ENCODE results near the gene PSMG3. TPM values are rescaled to one million over a fixed set of nuclear protein-coding genes. Genes with fewer than 3 reads are reported as not detected.

PSMG3 gene
- total and polyA plus RNA-seq, 2 of the 8 experiments (the other 6 are each of a cell fraction or from before 2014, with no cell fraction given), result 30.2 to 62.0 TPM

DNA sequence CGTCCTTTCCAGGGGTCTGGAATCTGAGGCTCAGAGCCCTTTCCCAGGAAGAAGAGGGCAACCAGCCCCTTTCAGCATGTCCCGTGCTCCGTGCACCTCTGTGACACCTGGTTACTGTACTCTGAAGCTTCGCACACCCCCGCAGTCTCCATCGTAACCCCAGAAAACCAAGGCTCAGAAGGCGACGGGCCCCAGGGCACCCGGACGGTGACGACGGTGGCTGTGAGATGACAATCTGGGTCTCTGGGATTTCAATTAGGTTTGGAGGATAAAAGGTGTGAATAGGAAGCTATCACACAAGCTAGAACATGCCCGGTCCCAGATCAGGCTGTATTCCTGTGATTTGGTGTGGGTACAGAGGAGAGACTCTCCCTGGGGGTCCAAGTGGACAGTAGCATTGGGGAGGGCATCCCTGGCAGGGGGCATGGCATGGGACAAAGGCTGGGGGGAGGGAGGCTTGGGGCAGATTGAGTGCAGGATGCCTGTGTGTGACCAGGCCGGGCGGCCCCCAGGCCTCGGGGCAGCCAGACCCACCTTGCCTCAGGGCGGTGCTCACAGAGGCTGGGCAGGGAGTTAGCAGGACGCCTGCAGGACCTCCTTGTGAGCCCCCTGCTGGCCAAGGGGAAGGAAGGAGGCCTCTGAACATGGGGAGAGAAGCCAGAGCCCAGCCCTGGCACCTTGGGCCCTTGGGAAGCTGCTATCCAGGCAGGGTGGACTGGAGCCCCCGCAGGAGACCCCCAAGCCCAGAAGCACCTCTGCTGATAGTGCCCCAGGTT is 23.4 kb upstream of the PSMG3 start:
- H3K4me3 ChIP-seq (ENCODE audit: extremely low read depth in 1 of 4, insufficient read depth in 2 of 4, low read depth in 3 of 4, low read length in 4 of 4), result no peak overlapping the region
- H4K8ac ChIP-seq (ENCODE audit: extremely low read depth, insufficient read depth, low read length), result no peak overlapping the region
- H3K4me2 ChIP-seq (ENCODE audit: insufficient read depth in 1 of 2, low read depth in 2 of 2, low read length in 2 of 2), result no peak overlapping the region
- H3K56ac ChIP-seq (replicated peaks; ENCODE audit: insufficient read length, low read depth, low read length), result no peak overlapping the region
- H4K91ac ChIP-seq (replicated peaks; ENCODE audit: insufficient read length, low read length), result peak overlapping the region; percentile 13
- WGBS, 2 experiments (ENCODE audit: extremely low coverage in 1 of 2, insufficient coverage in 1 of 2, insufficient read length in 1 of 2, insufficient replicate concordance in 2 of 2, low coverage in 1 of 2, low lambda C conversion rate in 2 of 2, missing lambda C conversion rate in 1 of 2), result 90% methylated on average over 15 of the region's 19 CpGs; no CpG with 5 or more reads in 1 of the 2 experiments
- peak overlapping the region; percentile 67; the same call in 1 of the 2 replicates for H2BK15ac ChIP-seq (ENCODE audit: low read length)
- no peak overlapping the region for H3K23ac ChIP-seq (ENCODE audit: insufficient read length)
- H3K36me3 ChIP-seq (ENCODE audit: control insufficient read depth in 2 of 4, insufficient read depth in 4 of 4, low read length in 3 of 4), result no peaks in the 10 kb centered on the region
- H3K4ac ChIP-seq (replicated peaks; ENCODE audit: insufficient read length, low read depth, low read length), result no peak overlapping the region
- no peak overlapping the region for H2BK120ac ChIP-seq (replicated peaks; ENCODE audit: low read depth, low read length)
- H4K20me1 ChIP-seq (replicated peaks in 1 of 2; ENCODE audit: control insufficient read depth in 1 of 2, insufficient read depth in 2 of 2, low read length in 2 of 2), result peaks cover 0 to 4% of the 10 kb centered on the region in 2 experiments
- H2BK12ac ChIP-seq (ENCODE audit: low read depth, low read length), result no peak overlapping the region
- TF ChIP-seq SIX5 (IDR thresholded peaks at IDR 0.05; ENCODE audit: low read depth, low read length) (no peak), SP1 (IDR thresholded peaks at IDR 0.05; ENCODE audit: low read depth, low read length) (no peak), TAF1 (IDR thresholded peaks at IDR 0.05; ENCODE audit: low read depth, low read length) (no peak), TEAD4 (IDR thresholded peaks at IDR 0.05; ENCODE audit: low read depth, low read length) (no peak), GTF2F1 (IDR thresholded peaks at IDR 0.05; ENCODE audit: borderline replicate concordance, low read depth, low read length) (no peak), HDAC6 (IDR thresholded peaks at IDR 0.05; ENCODE audit: low read depth, low read length) (no peak)
- TF ChIP-seq, protein P1, sequence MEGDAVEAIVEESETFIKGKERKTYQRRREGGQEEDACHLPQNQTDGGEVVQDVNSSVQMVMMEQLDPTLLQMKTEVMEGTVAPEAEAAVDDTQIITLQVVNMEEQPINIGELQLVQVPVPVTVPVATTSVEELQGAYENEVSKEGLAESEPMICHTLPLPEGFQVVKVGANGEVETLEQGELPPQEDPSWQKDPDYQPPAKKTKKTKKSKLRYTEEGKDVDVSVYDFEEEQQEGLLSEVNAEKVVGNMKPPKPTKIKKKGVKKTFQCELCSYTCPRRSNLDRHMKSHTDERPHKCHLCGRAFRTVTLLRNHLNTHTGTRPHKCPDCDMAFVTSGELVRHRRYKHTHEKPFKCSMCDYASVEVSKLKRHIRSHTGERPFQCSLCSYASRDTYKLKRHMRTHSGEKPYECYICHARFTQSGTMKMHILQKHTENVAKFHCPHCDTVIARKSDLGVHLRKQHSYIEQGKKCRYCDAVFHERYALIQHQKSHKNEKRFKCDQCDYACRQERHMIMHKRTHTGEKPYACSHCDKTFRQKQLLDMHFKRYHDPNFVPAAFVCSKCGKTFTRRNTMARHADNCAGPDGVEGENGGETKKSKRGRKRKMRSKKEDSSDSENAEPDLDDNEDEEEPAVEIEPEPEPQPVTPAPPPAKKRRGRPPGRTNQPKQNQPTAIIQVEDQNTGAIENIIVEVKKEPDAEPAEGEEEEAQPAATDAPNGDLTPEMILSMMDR (IDR thresholded peaks at IDR 0.05; ENCODE audit: control extremely low read depth in 1 of 3, insufficient read depth in 1 of 3, low read depth in 1 of 3, low read length in 3 of 3), result peak; percentile 11 to 32 (median 21); a peak in 3 of 4 replicates
- no peak overlapping the region for H2BK20ac ChIP-seq (ENCODE audit: low read length)
- no peak overlapping the region for H3K14ac ChIP-seq (ENCODE audit: insufficient read length)
- H3K79me1 ChIP-seq (ENCODE audit: low read depth, low read length), result no peaks in the 10 kb centered on the region
- FAIRE-seq (no peak), DNase-seq (ENCODE audit: low read depth in 1 of 2, low spot score in 2 of 2) (no peak)
- peaks cover 4 to 5% of the 10 kb centered on the region in 2 experiments; a peak in 2 of 4 replicates for H3K9me3 ChIP-seq (ENCODE audit: insufficient read depth in 2 of 2, low read depth in 1 of 2, low read length in 1 of 2)
- CTCF ChIA-PET (ENCODE audit: partially characterized antibody), result interaction anchor here (0.7 to 1.5 kb wide), 4 partner anchors 13 to 572 kb away, joined by 3 to 5 read pairs (median 4); no protein-coding TSS in a partner anchor
- H2AK5ac ChIP-seq (ENCODE audit: low read depth, low read length), result no peak overlapping the region
- no peak overlapping the region for H3K18ac ChIP-seq (ENCODE audit: extremely low read depth, low read length)
- no peaks in the 10 kb centered on the region for H3K79me2 ChIP-seq (ENCODE audit: control insufficient read depth in 1 of 2, insufficient read depth in 2 of 2, low read length in 2 of 2)
- no peaks in the 10 kb centered on the region for H3K27me3 ChIP-seq (replicated peaks in 1 of 4; ENCODE audit: control insufficient read depth in 3 of 4, extremely low read depth in 1 of 4, insufficient read depth in 3 of 4, low read length in 3 of 4)
- no peaks in the 10 kb centered on the region for H3K4me1 ChIP-seq (replicated peaks in 1 of 4; ENCODE audit: control insufficient read depth in 3 of 4, insufficient read depth in 4 of 4, low read length in 3 of 4)
- H2BK5ac ChIP-seq (ENCODE audit: low read depth, low read length), result no peak overlapping the region
- H3K9ac ChIP-seq (replicated peaks in 1 of 4; ENCODE audit: extremely low read depth in 1 of 4, low read depth in 3 of 4, low read length in 3 of 4), result no peak overlapping the region
- H2AFZ ChIP-seq (ENCODE audit: low read length), result no peak overlapping the region
- H3K27ac ChIP-seq (ENCODE audit: low read depth, low read length), result no peak overlapping the region
- POLR2A ChIA-PET (ENCODE audit: partially characterized antibody), result no interaction called here
- H4K5ac ChIP-seq (ENCODE audit: insufficient read length, low read depth, low read length), result no peak overlapping the region
- peaks cover 15% of the 10 kb centered on the region; the same call in 1 of the 2 replicates for H3K23me2 ChIP-seq (ENCODE audit: low read depth, low read length)
